Hepatocyte (in vitro differentiated cells): Measurements from ENCODE around the gene DDX10. TPM values are rescaled to one million over a fixed set of nuclear protein-coding genes. Genes with fewer than 3 reads are reported as not detected.

Experiments used
- DNase-seq: peaks from one replicate; pipeline ENCODE4 v3.0.0-alpha.2; 2016; ENCODE audit warnings: low spot score
- H2AFZ ChIP-seq: fragments of 200-600 bp; sonication (generic); 2 replicates; pipeline ENCODE4 v1.6.0; 2016; ENCODE audit warnings: antibody characterized with exemption, mild to moderate bottlenecking
- H3K27ac ChIP-seq: fragments of 200-600 bp; sonication (generic); 2 replicates; pipeline ENCODE4 v1.5.1; 2016; ENCODE audit warnings: mild to moderate bottlenecking
- H3K27me3 ChIP-seq: fragments of 200-600 bp; sonication (generic); 2 replicates; pipeline ENCODE4 v1.6.1; 2016
- H3K36me3 ChIP-seq: fragments of 200-600 bp; sonication (generic); replicated peaks from 2 replicates; pipeline ENCODE4 v1.5.1; 2016; ENCODE audit warnings: low read depth; ENCODE audit not compliant: insufficient read depth
- H3K4me1 ChIP-seq: fragments of 200-600 bp; sonication (generic); 2 replicates; pipeline ENCODE4 v1.5.1; 2016; ENCODE audit warnings: mild to moderate bottlenecking, moderate library complexity; ENCODE audit not compliant: insufficient read depth
- H3K4me2 ChIP-seq: fragments of 200-600 bp; sonication (generic); 2 replicates; pipeline ENCODE4 v1.6.0; 2016
- H3K4me3 ChIP-seq: fragments of 200-600 bp; sonication (generic); 2 replicates; pipeline ENCODE4 v1.5.1; 2016; ENCODE audit warnings: mild to moderate bottlenecking
- H3K79me2 ChIP-seq: fragments of 200-600 bp; sonication (generic); 2 replicates; pipeline ENCODE4 v1.6.0; 2017; ENCODE audit warnings: mild to moderate bottlenecking
- H3K9me2 ChIP-seq: fragments of 200-600 bp; sonication (generic); replicated peaks from 2 replicates; pipeline ENCODE4 v1.6.0; 2017; ENCODE audit warnings: mild to moderate bottlenecking; ENCODE audit not compliant: insufficient read depth
- H3K9me3 ChIP-seq: fragments of 200-600 bp; sonication (generic); 2 replicates; pipeline ENCODE4 v1.5.1; 2016; ENCODE audit warnings: low read depth, mild to moderate bottlenecking
- H4K20me1 ChIP-seq: fragments of 200-600 bp; sonication (generic); 2 replicates; pipeline ENCODE4 v1.6.0; 2016; ENCODE audit warnings: mild to moderate bottlenecking; ENCODE audit not compliant: insufficient read depth, poor library complexity, severe bottlenecking
- CTCF ChIP-seq: fragments of 200-600 bp; sonication (generic); IDR thresholded peaks from 2 replicates; pipeline ENCODE4 v1.5.1; 2016; ENCODE audit warnings: antibody characterized with exemption, mild to moderate bottlenecking; ENCODE audit not compliant: poor library complexity
- EZH2 ChIP-seq: fragments of 200-600 bp; sonication (generic); IDR thresholded peaks from 2 replicates; pipeline ENCODE4 v1.6.1; 2016; ENCODE audit warnings: antibody characterized with exemption, mild to moderate bottlenecking, borderline replicate concordance
- EZH2phosphoT487 ChIP-seq: fragments of 200-600 bp; sonication (generic); IDR thresholded peaks from one replicate; pipeline ENCODE4 v1.6.1; 2018; ENCODE audit warnings: antibody characterized with exemption, mild to moderate bottlenecking, low read depth, moderate library complexity; ENCODE audit not compliant: unreplicated experiment, severe bottlenecking
- WGBS: methylation state at CpG from one replicate; pipeline ENCODE4 v1.1.6; 2016; ENCODE audit warnings: low lambda C conversion rate; ENCODE audit errors: missing lambda C conversion rate; 5-methylcytosine and 5-hydroxymethylcytosine counted together
- polyA plus RNA-seq: library from polyadenylated mRNA; unstranded; fragments of >200 nt; fragmentation: Nextera tagmentation; extraction: Ambion mirVana; gene quantifications from 2 replicates; pipeline ENCODE4 v1.2.1, GENCODE V29; 2016
- total RNA-seq: library from RNA; depleted of rRNA; stranded (reverse); fragments of >200 nt; gene quantifications from 2 replicates; pipeline ENCODE4 v1.2.3, GENCODE V29; 2014

Gene DDX10
- total and polyA plus RNA-seq, 2 experiments from 2014 or later: 9.6 to 13.9 TPM

GRCh38 chr11:108788565-108789199, 123.8 kb downstream of the DDX10 start:
- 89% methylated on average over 5 of the region's 5 CpGs for WGBS
- H3K4me1 ChIP-seq: no peaks in the 10 kb centered on the region
- H2AFZ ChIP-seq: no peak overlapping the region
- H3K79me2 ChIP-seq: peaks cover 8% of the 10 kb centered on the region
- no peaks in the 10 kb centered on the region for H3K9me2 ChIP-seq
- H3K4me2 ChIP-seq: no peak overlapping the region
- DNase-seq: peak; percentile 7
- H4K20me1 ChIP-seq: no peaks in the 10 kb centered on the region
- no peaks in the 10 kb centered on the region for H3K9me3 ChIP-seq
- H3K4me3 ChIP-seq: no peak overlapping the region
- TF ChIP-seq CTCF (peak; percentile 35), EZH2phosphoT487 (no peak)
- H3K27ac ChIP-seq: no peak overlapping the region
- H3K36me3 ChIP-seq: no peaks in the 10 kb centered on the region
- H3K27me3 ChIP-seq: no peaks in the 10 kb centered on the region

GRCh38 chr11:108790501-108791299, 125.8 kb downstream of the DDX10 start:
- H3K9me2 ChIP-seq: no peaks in the 10 kb centered on the region
- H3K4me1 ChIP-seq: no peaks in the 10 kb centered on the region
- no peaks in the 10 kb centered on the region for H4K20me1 ChIP-seq
- no peak overlapping the region for H3K4me3 ChIP-seq
- H3K27ac ChIP-seq: no peak overlapping the region
- WGBS: 76% methylated on average over 5 of the region's 5 CpGs
- H3K27me3 ChIP-seq: no peaks in the 10 kb centered on the region
- TF ChIP-seq EZH2phosphoT487 (no peak), CTCF (no peak), EZH2 (no peak)
- no peak overlapping the region for H2AFZ ChIP-seq
- no peak for DNase-seq
- no peaks in the 10 kb centered on the region for H3K9me3 ChIP-seq
- no peak overlapping the region for H3K4me2 ChIP-seq
- H3K79me2 ChIP-seq: peaks cover 8% of the 10 kb centered on the region
- H3K36me3 ChIP-seq: no peaks in the 10 kb centered on the region

- DNase-seq: no peak
- no peak overlapping the region for H3K4me2 ChIP-seq
- no peaks in the 10 kb centered on the region for H3K9me3 ChIP-seq
- peaks cover under 1% of the 10 kb centered on the region for H3K79me2 ChIP-seq
- no peaks in the 10 kb centered on the region for H3K4me1 ChIP-seq
- WGBS: 77% methylated on average over 2 of the region's 2 CpGs
- no peaks in the 10 kb centered on the region for H3K27me3 ChIP-seq
- no peak overlapping the region for H3K27ac ChIP-seq
- TF ChIP-seq EZH2 (no peak), EZH2phosphoT487 (no peak), CTCF (no peak)
- no peak overlapping the region for H3K4me3 ChIP-seq
- no peaks in the 10 kb centered on the region for H3K36me3 ChIP-seq
- no peaks in the 10 kb centered on the region for H3K9me2 ChIP-seq
- no peaks in the 10 kb centered on the region for H4K20me1 ChIP-seq
- H2AFZ ChIP-seq: no peak overlapping the region
Observed at GRCh38 chr11:108793138-108793537, 128.3 kb downstream of the DDX10 start.
